WI38 (cell line): Measurements from ENCODE around the gene MAGI1.
A peak's percentile ranks its signal among the peaks of the same experiment; 100 is the strongest.
"Not testable (repeated sequence)": the region's sequence is repeated elsewhere in the genome, so short reads cannot be mapped to it uniquely, and the experiment has no call there.

Experiments used
- H3K4me3 ChIP-seq: 2 replicates; pipeline ENCODE4 v1.5.1; 2011; ENCODE audit warnings: low read depth, mild to moderate bottlenecking, control low read depth, low read length
- CTCF ChIP-seq: IDR thresholded peaks from 2 replicates; pipeline ENCODE4 v1.5.1; 2012; ENCODE audit warnings: low read depth, mild to moderate bottlenecking, control low read depth, low read length

Gene MAGI1

GRCh38 chr3:66050821-66051220, 12.1 kb upstream of the MAGI1 start:
- no peak overlapping the region for H3K4me3 ChIP-seq
- TF ChIP-seq CTCF = no peak

GRCh38 chr3:66048051-66048395, 9.3 kb upstream of the MAGI1 start:
- no peak overlapping the region for H3K4me3 ChIP-seq
- no peak for TF ChIP-seq CTCF

GRCh38 chr3:66047311-66048050, 8.8 kb upstream of the MAGI1 start:
- TF ChIP-seq CTCF = no peak
- no peak overlapping the region for H3K4me3 ChIP-seq

- H3K4me3 ChIP-seq = not testable (repeated sequence)
These were observed 7.6 kb upstream of the MAGI1 start for GRCh38 chr3:66046321-66046720.

- no peak for TF ChIP-seq CTCF
- H3K4me3 ChIP-seq = no peak overlapping the region
These were observed 3.1 kb upstream of the MAGI1 start for GRCh38 chr3:66041828-66042227.

GRCh38 chr3:66041116-66041515, 2.4 kb upstream of the MAGI1 start:
- H3K4me3 ChIP-seq = no peak overlapping the region
- TF ChIP-seq CTCF = no peak

GRCh38 chr3:66039590-66039887, 821 bp upstream of the MAGI1 start:
- peak overlapping the region; percentile 74 for H3K4me3 ChIP-seq
- TF ChIP-seq CTCF = no peak

GRCh38 chr3:66038384-66038725, 363 bp downstream of the MAGI1 start:
- TF ChIP-seq CTCF = no peak
- peak overlapping the region; percentile 74 for H3K4me3 ChIP-seq
